ENCODE data around the gene LAPTM5. TPM values are rescaled to one million over a fixed set of nuclear protein-coding genes. Genes with fewer than 3 reads are reported as not detected.

LAPTM5 gene
- total RNA-seq, 4 donors from 2014 or later: 8.9 to 75.4 (median 40.4) TPM

DNA sequence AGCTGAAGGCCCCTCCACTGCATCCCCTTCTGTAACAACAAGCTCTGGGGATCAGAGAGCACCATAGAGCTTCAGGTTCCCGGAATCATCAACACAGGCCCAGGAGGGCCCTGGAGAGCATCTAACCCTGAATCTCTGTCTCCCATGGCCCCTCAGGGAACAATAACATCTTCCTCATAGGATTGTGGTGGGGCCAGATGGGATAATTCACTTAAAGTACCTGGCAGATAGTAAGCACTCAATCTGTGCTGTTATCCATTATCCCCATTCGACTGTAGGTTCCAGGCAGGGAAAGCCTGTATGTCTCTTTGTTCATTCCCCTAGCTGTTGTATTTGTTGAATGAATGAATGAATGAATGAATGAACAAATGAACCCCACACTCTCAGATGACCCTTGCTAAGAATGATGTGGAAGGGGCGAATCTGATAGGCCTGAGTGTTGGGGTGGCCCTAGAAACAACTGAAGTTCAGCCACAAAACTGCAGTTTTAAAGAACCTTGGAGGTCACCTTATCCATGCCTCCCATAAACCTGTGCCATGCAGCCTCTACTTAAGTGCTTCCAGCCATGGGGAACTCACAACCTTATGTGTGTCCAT is 14.5 kb downstream of the LAPTM5 start:
- ATAC-seq: no peak
- TF ChIP-seq EP300 (IDR thresholded peaks at IDR 0.05) (no peak), POLR2AphosphoS5 (IDR thresholded peaks at IDR 0.05) (no peak), POLR2A (IDR thresholded peaks at IDR 0.05) (no peak)
- TF ChIP-seq, protein P1, sequence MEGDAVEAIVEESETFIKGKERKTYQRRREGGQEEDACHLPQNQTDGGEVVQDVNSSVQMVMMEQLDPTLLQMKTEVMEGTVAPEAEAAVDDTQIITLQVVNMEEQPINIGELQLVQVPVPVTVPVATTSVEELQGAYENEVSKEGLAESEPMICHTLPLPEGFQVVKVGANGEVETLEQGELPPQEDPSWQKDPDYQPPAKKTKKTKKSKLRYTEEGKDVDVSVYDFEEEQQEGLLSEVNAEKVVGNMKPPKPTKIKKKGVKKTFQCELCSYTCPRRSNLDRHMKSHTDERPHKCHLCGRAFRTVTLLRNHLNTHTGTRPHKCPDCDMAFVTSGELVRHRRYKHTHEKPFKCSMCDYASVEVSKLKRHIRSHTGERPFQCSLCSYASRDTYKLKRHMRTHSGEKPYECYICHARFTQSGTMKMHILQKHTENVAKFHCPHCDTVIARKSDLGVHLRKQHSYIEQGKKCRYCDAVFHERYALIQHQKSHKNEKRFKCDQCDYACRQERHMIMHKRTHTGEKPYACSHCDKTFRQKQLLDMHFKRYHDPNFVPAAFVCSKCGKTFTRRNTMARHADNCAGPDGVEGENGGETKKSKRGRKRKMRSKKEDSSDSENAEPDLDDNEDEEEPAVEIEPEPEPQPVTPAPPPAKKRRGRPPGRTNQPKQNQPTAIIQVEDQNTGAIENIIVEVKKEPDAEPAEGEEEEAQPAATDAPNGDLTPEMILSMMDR (IDR thresholded peaks at IDR 0.05): no peak
- H3K27ac ChIP-seq: no peak overlapping the region
- WGBS, 2 donors (ENCODE audit: low coverage in 1 of 2): 88 to 100% methylated on average over 1 to 2 of the region's 3 CpGs
- H3K27me3 ChIP-seq: no peaks in the 10 kb centered on the region
- H3K4me3 ChIP-seq: no peak overlapping the region
- no peaks in the 10 kb centered on the region for H3K36me3 ChIP-seq
- H3K4me1 ChIP-seq: peaks cover 0 to 5% (median 0%) of the 10 kb centered on the region in 3 donors
- H3K9me3 ChIP-seq: no peaks in the 10 kb centered on the region

DNA sequence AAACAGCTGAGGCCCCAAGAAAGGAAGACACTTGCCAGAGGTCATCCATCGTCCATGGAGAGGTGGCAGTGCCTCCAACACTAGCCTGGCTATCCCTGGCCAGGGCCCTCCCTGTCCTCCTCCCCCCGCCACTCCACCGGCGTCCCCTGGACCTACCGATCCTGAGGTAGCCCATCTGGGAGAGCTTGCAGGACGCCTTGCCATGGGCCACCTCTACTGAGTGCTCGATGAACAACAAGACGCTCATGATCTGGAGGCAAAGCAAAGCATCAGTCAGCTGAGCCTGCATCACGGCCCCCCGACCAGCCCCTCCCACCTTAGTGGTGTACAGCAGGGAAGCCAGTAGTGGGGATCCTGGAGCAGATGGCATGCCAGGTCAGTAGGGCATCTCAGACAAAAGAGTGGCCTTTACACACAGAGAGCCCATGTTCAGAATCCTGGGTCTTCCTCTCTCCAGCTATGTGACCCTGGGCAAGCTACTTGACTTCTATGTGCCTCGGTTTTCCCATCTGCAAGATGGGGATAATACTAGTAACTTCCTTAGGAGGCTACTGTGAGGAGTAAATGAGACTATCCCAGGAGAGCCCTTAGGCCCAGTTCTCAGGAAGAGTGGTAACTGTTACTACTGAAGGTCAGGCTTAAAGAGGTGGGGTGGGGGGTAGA is 15.1 kb downstream of the LAPTM5 start:
- Histone ChIP-seq H3K27me3 (no peaks in the 10 kb centered on the region), H3K36me3 (no peaks in the 10 kb centered on the region), H3K4me1 (no peaks in the 10 kb centered on the region), H3K9me3 (no peaks in the 10 kb centered on the region), H3K4me3 (no peak overlapping the region), H3K27ac (no peak overlapping the region)
- 60% methylated on average over 1 of the region's 11 CpGs; no CpG with 5 or more reads in 1 of the 2 donors for WGBS, 2 donors (ENCODE audit: low coverage in 1 of 2)
- no peak for ATAC-seq
- TF ChIP-seq POLR2A (IDR thresholded peaks at IDR 0.05) (no peak), POLR2AphosphoS5 (IDR thresholded peaks at IDR 0.05) (no peak)
- TF ChIP-seq, protein P1 (IDR thresholded peaks at IDR 0.05): no peak

DNA sequence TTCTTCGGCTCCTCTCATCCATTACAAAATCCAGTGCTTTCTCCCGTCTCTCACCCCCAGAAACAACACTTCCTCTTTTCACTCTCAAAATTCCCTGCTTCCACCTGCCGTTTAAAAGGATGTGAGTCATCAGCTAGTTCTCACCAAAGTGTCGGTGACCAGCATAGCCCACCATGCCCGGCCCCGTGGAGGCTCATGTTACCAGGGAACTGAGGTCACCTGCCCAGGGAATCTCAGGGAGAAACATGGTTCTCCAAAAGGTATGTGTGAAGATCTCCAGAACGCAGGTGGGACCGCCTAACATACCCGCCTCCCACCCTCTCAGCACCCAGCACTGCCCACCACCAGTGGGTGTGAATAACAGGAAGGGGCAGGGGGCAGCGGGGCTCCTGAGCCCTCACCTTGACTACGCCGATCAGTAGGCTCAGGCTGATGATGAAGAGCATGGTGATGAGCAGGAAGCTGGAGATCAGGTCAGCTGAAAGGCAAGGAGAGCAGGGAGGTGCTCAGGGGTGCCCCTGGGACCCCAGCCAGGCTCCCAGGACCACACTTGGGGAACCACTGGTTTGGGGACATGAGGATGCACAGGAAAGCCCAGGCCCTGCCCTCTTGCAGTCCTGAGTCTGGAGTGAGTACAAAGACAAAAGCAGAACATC is 16.2 kb downstream of the LAPTM5 start:
- Histone ChIP-seq H3K9me3 (no peaks in the 10 kb centered on the region), H3K27ac (no peak overlapping the region), H3K4me1 (no peaks in the 10 kb centered on the region), H3K27me3 (no peaks in the 10 kb centered on the region), H3K36me3 (no peaks in the 10 kb centered on the region), H3K4me3 (no peak overlapping the region)
- no peak for TF ChIP-seq POLR2AphosphoS5 (IDR thresholded peaks at IDR 0.05)
- no peak for TF ChIP-seq EP300 (IDR thresholded peaks at IDR 0.05)
- TF ChIP-seq POLR2A (IDR thresholded peaks at IDR 0.05): no peak
- TF ChIP-seq, protein P1 (IDR thresholded peaks at IDR 0.05): no peak
- 31 to 59% methylated on average over 3 of the region's 12 CpGs for WGBS, 2 donors (ENCODE audit: low coverage in 1 of 2)
- ATAC-seq: no peak

DNA sequence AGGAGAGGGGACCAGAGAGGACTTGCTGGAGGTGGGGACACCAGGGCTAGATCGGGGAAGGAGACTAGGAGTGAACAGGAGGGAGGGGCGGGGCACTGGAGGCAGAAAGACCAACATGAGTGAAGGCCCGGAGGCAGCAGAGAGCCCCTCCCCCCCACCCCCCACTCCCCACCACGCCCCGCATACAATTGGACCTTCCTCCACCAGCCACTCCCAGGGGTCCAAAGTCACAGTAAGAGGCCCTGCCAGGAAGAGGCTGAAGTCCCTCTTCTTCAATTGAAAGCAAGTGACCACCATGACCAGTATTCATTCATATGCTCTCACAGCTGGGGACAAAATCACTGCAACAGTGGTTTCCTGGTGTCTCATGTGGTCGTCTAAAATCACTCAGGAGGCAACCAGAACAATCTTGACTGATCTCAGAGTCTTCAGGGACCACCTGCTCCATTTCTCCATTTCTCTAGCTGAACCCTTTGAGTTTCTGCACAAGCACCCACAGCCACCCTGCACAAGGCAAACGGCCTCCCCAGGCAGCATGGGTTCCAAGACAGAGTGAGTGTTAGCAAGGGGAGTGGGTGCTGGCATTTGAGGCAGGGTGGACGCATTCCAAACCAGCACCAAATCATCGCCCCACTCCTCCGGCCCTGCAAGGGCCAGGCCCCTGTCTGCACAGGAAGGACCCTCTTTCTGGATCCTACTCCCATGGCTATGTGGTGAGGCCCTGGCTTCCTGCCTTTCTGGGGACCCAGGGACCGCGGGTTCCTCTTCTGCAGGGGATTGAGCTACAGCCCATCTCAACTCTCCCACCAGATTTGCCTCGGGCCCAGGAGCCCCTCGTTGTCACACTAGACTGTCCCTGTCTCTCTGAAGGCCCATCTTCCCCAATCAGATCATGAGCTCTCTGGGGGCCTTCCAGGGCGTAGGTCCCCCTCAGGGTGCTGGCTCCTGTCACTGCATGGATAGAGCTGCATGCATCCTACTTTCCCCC is 17.0 kb downstream of the LAPTM5 start:
- H3K9me3 ChIP-seq: no peaks in the 10 kb centered on the region
- H3K27ac ChIP-seq: no peak overlapping the region
- no peak overlapping the region for H3K4me3 ChIP-seq
- no peak for ATAC-seq
- TF ChIP-seq, protein P1 (IDR thresholded peaks at IDR 0.05): no peak
- TF ChIP-seq POLR2AphosphoS5 (IDR thresholded peaks at IDR 0.05): no peak
- no peak for TF ChIP-seq EP300 (IDR thresholded peaks at IDR 0.05)
- TF ChIP-seq POLR2A (IDR thresholded peaks at IDR 0.05): no peak
- no peaks in the 10 kb centered on the region for H3K36me3 ChIP-seq
- no peaks in the 10 kb centered on the region for H3K4me1 ChIP-seq
- no peaks in the 10 kb centered on the region for H3K27me3 ChIP-seq
- 76 to 78% methylated on average over 2 to 6 of the region's 15 CpGs for WGBS, 2 donors (ENCODE audit: low coverage in 1 of 2)

Measured in gastroesophageal sphincter (tissue), 4 donors.